GM12865 (cell line): Measurements from ENCODE around the gene ACTG2.

Experiments used
- DNase-seq: peaks from one replicate; pipeline ENCODE4 v3.0.0; 2010; ENCODE audit warnings: low read depth
- H3K4me3 ChIP-seq: 2 replicates; pipeline ENCODE4 v1.5.1; 2011; ENCODE audit warnings: mild to moderate bottlenecking, low read depth, low read length, control low read depth
- TF ChIP-seq, protein P1 (sequence below): IDR thresholded peaks from 2 replicates; pipeline ENCODE4 v1.5.1; 2011; ENCODE audit warnings: low read length, control low read depth, low read depth, inconsistent platforms; ENCODE audit not compliant: insufficient read depth; ENCODE audit errors: missing control alignments

ACTG2 gene

DNA sequence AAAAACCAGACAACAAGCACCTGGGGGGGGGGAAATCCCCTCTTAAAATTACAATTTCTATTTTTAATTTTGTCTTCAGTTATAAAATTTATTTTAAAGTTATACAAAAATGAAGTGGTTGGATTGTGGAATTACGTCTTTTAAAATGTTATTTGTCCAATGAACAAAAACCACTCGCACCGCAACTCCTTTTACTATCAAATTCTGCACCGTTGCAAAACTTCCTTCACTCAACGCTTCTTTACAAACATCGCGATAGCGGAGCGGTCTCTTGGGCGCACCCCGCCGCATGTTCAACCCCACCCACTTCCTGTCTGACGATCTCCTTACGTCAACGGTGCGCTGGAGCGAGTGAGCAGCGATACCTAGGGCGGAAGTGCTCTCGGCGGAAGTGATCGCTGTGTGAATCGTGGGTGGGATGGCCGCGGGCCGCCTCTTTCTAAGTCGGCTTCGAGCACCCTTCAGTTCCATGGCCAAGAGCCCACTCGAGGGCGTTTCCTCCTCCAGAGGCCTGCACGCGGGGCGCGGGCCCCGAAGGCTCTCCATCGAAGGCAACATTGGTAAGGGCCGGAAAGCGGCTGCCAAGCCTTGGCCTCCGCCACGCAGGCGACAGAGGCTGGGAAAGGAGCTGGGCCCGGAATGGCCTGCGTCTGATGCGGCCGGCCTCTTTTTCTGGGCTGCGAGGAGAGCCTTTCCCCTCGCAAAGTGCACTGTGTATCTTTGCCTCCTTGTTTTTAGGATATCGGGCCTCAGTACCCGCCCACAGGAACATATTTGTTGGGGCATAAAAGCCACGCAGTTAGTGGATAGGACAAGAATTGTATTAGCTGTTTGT, 33.9 kb downstream of the ACTG2 start, which contains the start of gene DGUOK:
Gene DGUOK (plus strand): TSS at position 388 of the 835 bp plus-strand sequence. CDS start 31 bp downstream, at position 419.
- H3K4me3 ChIP-seq: peak within 1 kb of the TSS; percentile 99
- TF ChIP-seq, protein P1, sequence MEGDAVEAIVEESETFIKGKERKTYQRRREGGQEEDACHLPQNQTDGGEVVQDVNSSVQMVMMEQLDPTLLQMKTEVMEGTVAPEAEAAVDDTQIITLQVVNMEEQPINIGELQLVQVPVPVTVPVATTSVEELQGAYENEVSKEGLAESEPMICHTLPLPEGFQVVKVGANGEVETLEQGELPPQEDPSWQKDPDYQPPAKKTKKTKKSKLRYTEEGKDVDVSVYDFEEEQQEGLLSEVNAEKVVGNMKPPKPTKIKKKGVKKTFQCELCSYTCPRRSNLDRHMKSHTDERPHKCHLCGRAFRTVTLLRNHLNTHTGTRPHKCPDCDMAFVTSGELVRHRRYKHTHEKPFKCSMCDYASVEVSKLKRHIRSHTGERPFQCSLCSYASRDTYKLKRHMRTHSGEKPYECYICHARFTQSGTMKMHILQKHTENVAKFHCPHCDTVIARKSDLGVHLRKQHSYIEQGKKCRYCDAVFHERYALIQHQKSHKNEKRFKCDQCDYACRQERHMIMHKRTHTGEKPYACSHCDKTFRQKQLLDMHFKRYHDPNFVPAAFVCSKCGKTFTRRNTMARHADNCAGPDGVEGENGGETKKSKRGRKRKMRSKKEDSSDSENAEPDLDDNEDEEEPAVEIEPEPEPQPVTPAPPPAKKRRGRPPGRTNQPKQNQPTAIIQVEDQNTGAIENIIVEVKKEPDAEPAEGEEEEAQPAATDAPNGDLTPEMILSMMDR: no peak
- DNase-seq: peak; percentile 99

DNA sequence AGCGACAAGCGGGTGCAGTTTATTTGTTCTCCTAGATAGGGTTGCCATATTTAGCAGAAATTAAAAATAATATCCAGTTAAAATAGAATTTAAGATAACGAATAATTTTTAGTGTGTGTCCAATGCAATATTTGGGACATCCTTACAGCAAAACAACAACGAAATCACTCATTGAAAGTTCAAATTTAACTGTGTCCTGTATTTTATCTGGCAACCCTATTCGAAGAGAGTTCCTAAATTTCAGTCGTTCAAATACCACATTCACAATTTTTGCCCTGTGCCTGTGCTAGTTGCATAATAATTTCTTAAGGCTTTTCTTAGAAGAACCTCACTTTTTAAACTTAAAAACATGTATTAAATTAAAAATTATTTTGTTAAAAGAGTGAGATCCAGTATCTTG, 34.5 kb downstream of the ACTG2 start:
- no peak for DNase-seq
- peak overlapping the region; percentile 99 for H3K4me3 ChIP-seq
- TF ChIP-seq, protein P1: no peak

DNA sequence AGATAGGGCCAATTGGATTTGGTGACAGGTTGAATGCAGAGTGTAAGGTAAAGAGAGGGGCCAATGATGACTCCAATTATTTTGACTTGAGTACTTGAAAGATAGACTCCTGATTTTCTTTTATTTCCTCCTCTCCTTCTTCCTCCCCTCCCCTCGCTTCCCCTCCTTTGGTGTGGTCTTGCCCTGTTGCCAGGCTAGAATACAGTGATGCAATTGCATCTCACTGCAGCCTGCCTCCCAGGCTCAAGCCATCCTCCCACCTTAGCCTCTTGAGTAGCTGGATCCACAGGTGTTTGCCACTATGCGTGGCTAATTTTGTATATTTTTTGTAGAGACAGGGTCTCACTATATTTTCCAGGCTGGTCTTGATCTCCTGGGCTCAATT, 36.1 kb downstream of the ACTG2 start:
- TF ChIP-seq, protein P1: no peak
- peak overlapping the region; percentile 9; the same call in 1 of the 2 replicates for H3K4me3 ChIP-seq
- DNase-seq: no peak

DNA sequence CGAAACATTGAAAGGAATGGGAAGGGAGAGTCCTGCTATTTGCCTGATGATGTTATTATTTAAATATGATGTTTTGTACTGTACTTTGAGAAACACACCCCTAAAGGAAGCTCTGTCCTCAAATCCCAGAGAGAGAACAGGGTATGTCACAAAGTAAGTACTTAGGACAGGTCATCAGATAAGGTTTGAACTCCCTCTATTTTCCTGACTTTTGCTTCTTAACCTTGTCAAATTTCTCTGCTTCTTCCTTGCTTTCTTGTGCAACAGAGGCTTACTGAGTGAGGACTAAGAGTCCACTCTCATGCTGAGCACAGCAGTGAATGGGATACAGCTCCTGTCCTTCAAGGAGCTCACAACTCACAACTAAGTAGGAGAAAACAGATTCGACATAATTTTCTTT, 37.6 kb downstream of the ACTG2 start:
- TF ChIP-seq, protein P1: no peak
- no peak overlapping the region for H3K4me3 ChIP-seq
- no peak for DNase-seq

DNA sequence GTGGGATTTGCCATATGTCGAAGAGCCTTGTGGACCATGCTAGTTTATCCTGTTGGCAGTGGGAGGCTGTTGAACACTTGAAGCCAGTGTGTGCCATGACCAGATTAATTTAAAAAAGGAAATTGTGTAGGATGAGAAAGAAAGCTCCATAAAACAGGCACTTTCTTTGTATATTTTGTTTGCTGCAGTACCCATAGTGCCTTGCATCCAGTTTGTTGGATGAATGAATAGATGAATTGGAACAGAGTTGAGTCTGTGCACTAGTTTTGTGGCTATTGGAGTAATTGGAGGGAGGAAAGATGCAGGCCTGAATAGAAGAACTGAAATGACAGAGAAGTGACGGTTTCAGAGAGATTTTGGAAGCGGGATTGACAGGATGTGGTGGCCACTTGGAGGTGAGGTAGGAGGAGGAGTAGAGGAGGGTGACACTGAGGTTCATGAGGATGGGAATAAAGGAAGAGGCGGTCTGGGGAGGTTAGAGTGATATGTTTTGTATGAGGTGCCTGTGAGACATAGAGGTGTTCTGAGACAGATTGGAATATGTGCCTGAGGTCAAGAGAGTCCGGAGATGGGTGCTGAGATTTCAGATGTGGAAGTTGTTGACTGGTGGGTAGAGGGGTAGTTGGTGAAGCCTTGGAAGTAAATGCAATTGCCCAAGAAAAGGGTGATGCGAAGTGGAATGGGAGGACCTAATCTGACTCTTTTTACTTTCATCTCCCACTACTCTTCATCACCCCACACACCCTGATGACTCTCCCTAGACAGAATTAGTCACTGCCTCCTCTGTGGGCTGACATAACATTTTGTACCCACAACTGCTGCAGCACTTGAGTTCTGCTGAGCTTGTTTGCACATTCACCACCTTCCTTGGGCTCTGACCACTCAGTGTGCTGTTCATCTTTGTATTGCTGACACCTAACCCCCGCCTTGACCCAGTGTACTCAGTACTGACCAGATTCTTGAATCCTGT, 39.0 kb downstream of the ACTG2 start:
- TF ChIP-seq, protein P1: no peak
- DNase-seq: no peak
- no peak overlapping the region for H3K4me3 ChIP-seq

DNA sequence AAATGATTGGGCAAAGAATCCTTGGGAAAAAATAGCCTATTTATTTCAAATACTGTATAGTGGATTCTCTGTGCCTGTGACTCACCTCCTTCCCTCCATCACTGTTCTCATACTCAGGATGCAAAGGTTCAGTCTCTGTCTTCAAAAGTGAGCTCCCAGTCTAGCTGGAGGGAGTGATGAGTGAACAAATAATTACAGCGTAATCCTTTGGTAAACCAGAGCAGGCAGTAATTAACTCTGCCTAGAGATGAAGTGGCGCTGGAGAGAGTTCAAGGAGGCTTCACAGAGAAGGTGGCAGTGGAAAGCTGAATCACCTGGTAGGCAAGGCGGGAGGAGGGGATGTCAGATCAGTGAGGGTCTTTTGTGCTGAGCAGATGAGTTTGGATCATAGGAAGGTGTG, 40.4 kb downstream of the ACTG2 start:
- TF ChIP-seq, protein P1: no peak
- DNase-seq: no peak
- H3K4me3 ChIP-seq: no peak overlapping the region
